GM21717 (cell line): ENCODE data around the gene SSRP1.

Experiments
- ATAC-seq: cut with Tn5 transposase; IDR thresholded peaks from one replicate; pipeline ENCODE4 v1.9.1; 2021; ENCODE audit warnings: mild to moderate bottlenecking, moderate library complexity; ENCODE audit not compliant: unreplicated experiment

The SSRP1 gene

GRCh38 chr11:57359896-57360690, 24.4 kb upstream of the SSRP1 start:
- no peak for ATAC-seq

DNA sequence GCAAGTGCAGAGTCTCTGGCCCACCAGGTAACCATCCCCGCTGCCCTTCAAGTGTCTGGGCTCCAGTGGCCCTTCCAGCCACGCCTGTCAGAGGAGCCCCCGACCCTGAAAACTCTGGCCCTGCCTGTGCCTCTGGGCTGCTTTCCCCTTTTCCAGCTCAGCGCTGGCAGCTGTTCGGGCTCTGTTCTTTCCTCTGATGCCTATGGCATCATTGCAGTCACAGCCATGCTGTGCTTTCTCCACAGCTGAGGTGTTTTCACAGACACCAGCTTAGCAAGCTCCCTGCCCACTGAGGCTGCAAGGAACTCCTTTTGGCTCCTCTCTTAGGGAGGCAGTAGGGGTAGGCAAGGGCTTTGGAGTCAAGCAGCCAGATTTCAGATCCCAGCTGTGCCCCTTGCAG, 23.7 kb upstream of the SSRP1 start:
- no peak for ATAC-seq

DNA sequence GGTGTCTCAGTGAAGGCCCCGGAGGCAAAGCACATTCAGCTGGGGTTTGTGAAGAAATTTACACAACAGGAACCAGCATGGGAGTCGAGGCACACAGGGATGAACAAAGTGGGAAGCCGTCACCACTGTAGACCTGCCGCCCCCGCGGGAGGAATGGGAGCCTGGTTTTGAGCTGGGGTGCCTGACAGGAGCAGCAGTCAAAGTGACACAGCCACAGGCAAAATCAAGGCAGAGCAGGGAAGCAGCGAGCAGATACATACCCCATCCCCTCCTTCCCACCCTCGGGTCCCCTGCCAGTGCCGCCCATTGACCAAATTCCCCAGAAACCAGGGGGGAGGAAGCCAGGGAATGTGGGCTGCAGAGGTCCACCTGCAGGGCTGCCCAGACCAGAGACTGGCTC, 23.3 kb upstream of the SSRP1 start:
- no peak for ATAC-seq

- ATAC-seq = no peak
Observed at GRCh38 chr11:57358543-57358961, 22.9 kb upstream of the SSRP1 start.

DNA sequence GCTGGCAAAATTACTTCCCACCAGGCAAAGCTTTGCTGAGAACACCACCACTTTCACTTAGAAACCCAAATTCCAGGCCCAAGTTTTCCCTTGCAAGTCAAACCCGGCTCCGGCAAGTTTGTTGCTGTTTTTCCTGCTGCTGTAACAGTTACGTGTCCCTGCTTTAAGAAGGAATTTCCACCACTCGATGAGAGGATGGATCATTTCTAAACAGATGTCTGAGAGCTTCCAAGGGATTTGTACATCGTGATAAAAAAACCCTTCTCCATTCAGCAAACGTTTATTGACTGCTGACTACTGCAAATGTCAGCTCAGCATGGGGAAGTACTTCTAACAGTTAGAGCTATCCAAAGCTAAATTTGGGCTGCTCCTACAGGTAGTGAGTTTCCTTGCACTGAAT, 22.2 kb upstream of the SSRP1 start:
- ATAC-seq = no peak

DNA sequence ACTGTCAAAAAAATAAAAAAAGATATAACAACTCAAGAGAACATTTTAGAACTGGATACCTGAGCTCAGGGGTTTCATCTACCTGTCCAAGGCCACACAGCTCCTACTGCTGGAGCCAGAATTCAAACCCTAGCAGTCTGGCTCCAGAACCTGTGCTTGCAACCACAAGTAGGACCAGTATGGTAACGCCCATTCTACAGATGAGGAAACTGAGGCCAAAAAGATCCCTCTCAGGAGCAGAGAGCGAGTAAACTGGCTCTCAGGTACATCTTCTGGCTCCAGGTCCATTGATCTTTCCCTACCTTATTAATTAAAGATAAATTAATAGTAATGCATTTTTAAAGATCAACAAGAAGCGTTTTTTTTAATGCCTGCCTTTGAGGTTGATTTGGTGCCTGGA, 21.6 kb upstream of the SSRP1 start:
- ATAC-seq = no peak

GRCh38 chr11:57356268-57356667, 20.6 kb upstream of the SSRP1 start:
- ATAC-seq = no peak

DNA sequence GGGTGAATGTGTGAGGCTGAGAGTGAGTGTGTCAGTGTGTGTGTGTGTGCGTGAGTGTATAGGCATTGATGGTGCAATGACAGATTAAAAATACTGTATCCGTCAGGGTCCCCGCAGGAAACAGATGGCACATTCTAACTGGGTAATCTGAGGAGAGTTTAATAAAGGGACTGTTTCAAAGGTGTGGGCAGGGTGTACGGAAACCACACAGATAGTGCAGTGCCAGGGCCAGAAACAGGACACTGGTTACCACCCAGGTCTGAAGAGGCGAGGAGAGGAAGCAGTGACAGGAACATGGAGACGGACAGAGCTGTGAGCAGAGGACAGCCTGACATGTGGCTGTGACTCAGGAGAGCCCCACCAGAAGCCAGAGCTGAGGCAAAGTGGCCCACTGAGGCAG, 19.0 kb upstream of the SSRP1 start:
- no peak for ATAC-seq

DNA sequence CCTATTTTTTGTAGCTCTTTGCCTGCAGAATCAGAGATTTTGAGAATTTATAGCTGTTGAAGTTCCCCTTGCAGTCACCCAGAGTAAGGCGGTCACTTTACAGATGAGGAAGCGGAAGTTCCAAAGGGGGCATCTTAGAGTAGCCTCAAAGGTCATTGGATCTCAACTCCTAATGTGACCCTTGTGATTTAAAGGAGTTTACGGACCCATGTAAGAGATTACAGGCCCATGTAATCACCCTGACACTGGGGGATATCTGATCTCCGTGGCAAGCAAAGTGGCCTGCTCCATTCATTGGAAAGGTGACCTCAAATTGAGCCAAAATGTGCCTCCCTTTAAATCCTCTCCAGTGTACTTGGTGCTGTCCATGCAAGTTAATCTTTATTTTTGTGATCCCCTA, 18.2 kb upstream of the SSRP1 start:
- ATAC-seq = no peak

GRCh38 chr11:57353446-57353845, 17.8 kb upstream of the SSRP1 start:
- no peak for ATAC-seq

DNA sequence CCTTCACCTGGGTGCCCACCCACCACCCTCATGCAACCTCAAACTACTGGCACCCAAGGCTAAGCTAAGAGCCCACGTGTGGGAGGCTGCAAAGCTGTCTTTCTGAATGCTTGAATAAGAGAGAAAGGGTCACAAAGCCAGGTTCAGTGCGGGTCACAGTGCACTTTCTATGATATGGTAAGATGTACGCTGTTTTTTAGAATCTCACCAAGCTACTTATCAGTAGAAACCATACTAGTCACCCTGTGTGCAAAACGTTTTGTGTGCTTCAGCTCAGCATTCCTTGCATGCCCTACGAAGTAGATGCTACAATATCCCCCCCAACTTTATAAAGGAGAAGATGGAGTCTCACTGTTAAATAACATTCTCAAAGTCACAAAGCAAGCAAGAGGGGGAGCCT, 17.3 kb upstream of the SSRP1 start:
- no peak for ATAC-seq

- ATAC-seq = no peak
Observed at GRCh38 chr11:57349491-57350274, 14.0 kb upstream of the SSRP1 start.

DNA sequence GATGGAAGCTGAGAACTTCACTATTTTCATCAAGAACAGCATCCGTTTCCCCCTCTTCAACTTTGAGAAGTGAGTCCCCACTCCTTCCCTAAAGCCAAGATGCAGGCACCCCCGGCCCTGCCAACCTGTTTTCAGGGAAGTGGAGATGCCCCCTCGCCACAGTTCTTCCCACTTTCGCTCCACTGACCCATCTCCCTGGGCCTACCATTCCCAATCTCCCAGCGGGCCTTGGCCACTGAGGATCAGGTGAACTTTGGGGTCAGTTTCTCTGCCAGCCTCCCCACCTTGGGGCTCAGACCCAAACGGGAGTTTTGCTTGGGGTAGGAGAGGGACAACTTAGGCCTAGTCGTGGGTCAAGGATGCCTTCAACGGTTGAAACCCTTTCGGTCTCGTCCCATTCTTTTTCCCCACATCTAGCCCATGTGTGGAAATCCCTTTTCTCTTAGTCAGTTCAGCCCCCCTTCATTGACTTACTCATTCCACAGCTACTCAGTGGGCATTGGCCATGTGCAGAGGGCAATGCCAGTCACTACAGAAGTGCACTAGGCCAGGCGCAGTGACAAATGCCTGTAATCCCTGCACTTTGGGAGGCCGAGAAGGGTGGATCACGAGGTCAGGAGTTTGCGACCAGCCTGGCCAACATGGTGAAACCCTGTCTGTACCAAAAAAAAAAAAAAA, 13.1 kb upstream of the SSRP1 start:
- ATAC-seq = no peak

DNA sequence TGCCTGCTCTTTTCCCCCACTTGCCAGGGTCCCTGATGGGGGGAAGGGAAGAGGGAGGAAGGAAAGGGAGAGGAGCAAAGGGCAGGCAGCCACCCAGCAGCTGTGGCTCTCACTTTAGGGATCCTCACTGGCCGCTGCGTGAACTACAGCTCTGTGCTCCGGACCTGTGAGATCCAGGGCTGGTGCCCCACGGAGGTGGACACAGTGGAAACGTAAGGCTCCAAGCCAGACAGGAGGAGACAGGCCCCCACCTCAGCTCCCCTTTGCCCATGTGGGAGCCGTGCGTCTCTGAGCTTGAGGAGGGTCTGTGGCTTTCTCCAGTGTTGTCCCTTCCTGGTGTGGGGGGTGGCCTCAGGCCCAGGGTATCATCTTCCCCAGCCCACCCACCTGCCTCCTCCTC, 12.4 kb upstream of the SSRP1 start:
- no peak for ATAC-seq

GRCh38 chr11:57347336-57347735, 11.6 kb upstream of the SSRP1 start:
- ATAC-seq = no peak

DNA sequence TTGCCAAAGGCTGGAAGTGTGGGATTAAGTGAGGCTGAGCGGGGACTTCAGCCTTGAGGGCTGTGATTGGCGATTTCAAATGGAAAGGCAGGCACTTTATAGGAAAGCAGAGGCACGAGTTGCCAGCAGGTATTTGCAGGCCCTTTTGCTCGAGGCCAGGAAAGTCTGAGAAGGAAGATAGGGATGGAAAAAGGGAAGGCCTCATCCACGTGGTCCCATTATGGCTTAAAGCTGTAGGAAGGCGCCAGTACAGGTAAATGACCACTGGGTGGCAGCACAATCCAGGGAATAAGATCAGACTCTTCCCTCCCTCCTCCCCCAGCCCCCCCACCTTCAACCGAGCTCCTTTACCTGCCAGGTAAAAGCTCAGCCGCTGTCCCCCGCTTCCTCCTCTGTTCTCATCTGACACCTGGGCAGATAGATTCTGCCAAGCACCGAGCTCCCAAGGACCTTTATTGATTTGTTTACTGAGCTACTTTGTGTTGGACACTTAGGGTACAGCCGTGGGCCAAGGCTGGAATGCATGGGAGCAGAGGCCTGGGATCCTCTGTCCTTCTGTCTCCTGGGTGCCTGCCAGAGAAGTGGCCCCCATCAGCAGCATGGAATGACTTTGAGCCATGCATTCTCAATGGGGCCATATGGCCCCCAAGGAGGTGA, 10.0 kb upstream of the SSRP1 start:
- ATAC-seq = peak; percentile 72

DNA sequence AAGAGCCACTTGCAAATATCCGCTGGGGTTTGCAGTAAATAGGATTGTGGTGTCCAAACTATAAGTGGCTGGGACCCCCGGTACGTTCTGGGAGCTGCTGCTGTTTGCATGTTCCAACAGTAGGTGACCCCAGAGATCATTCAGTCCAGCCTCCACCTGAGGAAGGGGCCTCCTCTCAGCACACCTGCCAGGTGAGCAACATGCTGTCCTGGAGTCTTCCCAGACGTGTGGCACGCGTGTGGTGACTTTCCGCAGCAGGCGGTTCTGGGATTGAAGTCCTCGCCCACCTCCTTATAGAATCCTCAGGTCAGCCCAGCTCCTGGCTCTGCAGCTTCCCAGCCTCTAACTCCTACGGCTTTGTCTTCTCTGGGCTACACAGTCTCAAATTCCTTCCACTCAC, 9.1 kb upstream of the SSRP1 start:
- no peak for ATAC-seq

DNA sequence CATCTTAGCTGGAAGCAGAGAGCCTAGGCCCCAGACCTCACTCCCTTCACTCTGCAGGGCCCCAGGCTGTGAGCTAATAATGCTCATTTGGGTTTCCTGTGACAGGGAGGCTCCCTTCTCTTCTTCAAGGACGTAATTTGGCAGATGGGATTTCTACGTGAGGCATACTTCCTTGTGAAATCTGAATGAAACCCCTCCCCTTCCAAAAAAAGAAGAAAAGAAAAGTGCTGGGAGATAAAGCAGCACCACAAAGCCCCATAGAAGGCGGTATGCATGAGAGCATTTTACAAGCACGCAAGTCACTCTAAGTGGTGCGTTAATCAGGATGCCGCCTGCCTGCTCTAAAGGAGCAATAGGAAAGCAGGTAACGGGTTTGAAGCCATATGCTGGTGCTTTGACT, 8.1 kb upstream of the SSRP1 start:
- no peak for ATAC-seq

DNA sequence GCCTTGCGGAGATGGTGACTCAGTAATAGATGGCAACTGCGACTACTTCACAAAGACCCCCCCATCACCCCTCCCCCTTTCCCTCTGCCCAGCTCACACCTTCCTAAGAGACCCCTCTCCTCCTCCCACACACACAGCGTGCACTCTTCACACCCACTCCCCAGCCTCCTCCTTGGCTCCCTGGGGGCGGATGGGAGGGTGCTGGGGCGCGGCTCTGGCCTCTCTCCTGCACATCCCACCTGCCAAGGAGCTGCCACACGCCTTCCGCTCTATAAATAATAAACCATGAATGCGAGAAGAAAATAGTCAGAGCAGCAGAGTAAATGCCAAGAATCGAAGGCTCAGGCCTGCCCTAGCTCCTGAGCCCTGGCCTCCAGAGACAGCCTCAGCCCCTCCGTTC, 7.0 kb upstream of the SSRP1 start:
- ATAC-seq = no peak

GRCh38 chr11:57341250-57341808, 5.6 kb upstream of the SSRP1 start:
- ATAC-seq = no peak

GRCh38 chr11:57340039-57340615, 4.4 kb upstream of the SSRP1 start:
- ATAC-seq = no peak
